DMS 273 (cell line): ENCODE measurements around the gene AIM2.
A peak's percentile ranks its signal among the peaks of the same experiment; 100 is the strongest.
"Not testable (repeated sequence)": the region's sequence is repeated elsewhere in the genome, so short reads cannot be mapped to it uniquely, and the experiment has no call there.

Experiments used
- DNase-seq: peaks from one replicate; lab custom pipeline; 2025; ENCODE audit not compliant: unreplicated experiment; lab: John Stamatoyannopoulos, UW

AIM2 gene

GRCh38 chr1:159076438-159077119, at the start of gene AIM2:
AIM2 (minus strand) TSS chr1:159076766; CDS start chr1:159073499, 3,267 bp downstream.
- DNase-seq = no peak

GRCh38 chr1:159123587-159123986, 47.0 kb upstream of the AIM2 start:
- DNase-seq = no peak

- DNase-seq = no peak
These were observed 45.5 kb upstream of the AIM2 start for GRCh38 chr1:159122005-159122621.

- no peak for DNase-seq
These were observed 45.0 kb upstream of the AIM2 start for GRCh38 chr1:159121526-159121925.

GRCh38 chr1:159120317-159120716, 43.8 kb upstream of the AIM2 start:
- DNase-seq = no peak

GRCh38 chr1:159113596-159114433, 37.2 kb upstream of the AIM2 start:
- no peak for DNase-seq

- DNase-seq = not testable (repeated sequence)
These were observed 26.5 kb upstream of the AIM2 start for GRCh38 chr1:159103021-159103420.

GRCh38 chr1:159100589-159100988, 24.0 kb upstream of the AIM2 start:
- no peak for DNase-seq

GRCh38 chr1:159098596-159098995, 22.0 kb upstream of the AIM2 start:
- no peak for DNase-seq

GRCh38 chr1:159092036-159092760, 15.6 kb upstream of the AIM2 start:
- no peak for DNase-seq

- DNase-seq = no peak
These were observed 15.1 kb upstream of the AIM2 start for GRCh38 chr1:159091607-159092031.

- no peak for DNase-seq
These were observed 14.6 kb upstream of the AIM2 start for GRCh38 chr1:159091180-159091560.

- DNase-seq = no peak
These were observed 14.0 kb upstream of the AIM2 start for GRCh38 chr1:159090286-159091179.

- DNase-seq = peak; percentile 44
These were observed 12.7 kb upstream of the AIM2 start for GRCh38 chr1:159089184-159089791.

- DNase-seq = no peak
These were observed 12.1 kb upstream of the AIM2 start for GRCh38 chr1:159088546-159089183.

GRCh38 chr1:159088050-159088449, 11.5 kb upstream of the AIM2 start:
- no peak for DNase-seq

GRCh38 chr1:159084867-159085266, 8.3 kb upstream of the AIM2 start:
- DNase-seq = no peak

- DNase-seq = no peak
These were observed 7.6 kb upstream of the AIM2 start for GRCh38 chr1:159084152-159084551.

- no peak for DNase-seq
These were observed 6.4 kb upstream of the AIM2 start for GRCh38 chr1:159083013-159083412.
